ENCODE data around the gene PRH1. TPM values are rescaled to one million over a fixed set of nuclear protein-coding genes. Genes with fewer than 3 reads are reported as not detected.

Gene PRH1
- total RNA-seq, result 1 to 10 TPM; 6.5 to 6.6 TPM

GRCh38 chr12:10884086-10884725 is at the start of gene PRH1:
Gene PRH1 (minus strand): TSS chr12:10884255. CDS start chr12:10884217, 38 bp downstream.
- no peaks in the 10 kb centered on the region for H3K4me1 Mint-ChIP-seq (ENCODE audit: low read depth)
- intact Hi-C loops (cut with micrococcal nuclease), result no loop called here
- no peaks in the 10 kb centered on the region for H3K9me3 Mint-ChIP-seq
- ChIA-PET POLR2A (no interaction called here), CTCF (interaction anchor here (0.6 kb wide), 1 partner anchor 19 kb away, joined by 3 read pairs; no protein-coding TSS in a partner anchor)
- no peak for DNase-seq
- no peaks in the 10 kb centered on the region for H3K27me3 Mint-ChIP-seq
- peaks cover 2% of the 10 kb centered on the region for H3K36me3 Mint-ChIP-seq
- no peak within 1 kb of the TSS for H3K4me3 Mint-ChIP-seq
- H3K27ac Mint-ChIP-seq, result no peak within 1 kb of the TSS

DNA sequence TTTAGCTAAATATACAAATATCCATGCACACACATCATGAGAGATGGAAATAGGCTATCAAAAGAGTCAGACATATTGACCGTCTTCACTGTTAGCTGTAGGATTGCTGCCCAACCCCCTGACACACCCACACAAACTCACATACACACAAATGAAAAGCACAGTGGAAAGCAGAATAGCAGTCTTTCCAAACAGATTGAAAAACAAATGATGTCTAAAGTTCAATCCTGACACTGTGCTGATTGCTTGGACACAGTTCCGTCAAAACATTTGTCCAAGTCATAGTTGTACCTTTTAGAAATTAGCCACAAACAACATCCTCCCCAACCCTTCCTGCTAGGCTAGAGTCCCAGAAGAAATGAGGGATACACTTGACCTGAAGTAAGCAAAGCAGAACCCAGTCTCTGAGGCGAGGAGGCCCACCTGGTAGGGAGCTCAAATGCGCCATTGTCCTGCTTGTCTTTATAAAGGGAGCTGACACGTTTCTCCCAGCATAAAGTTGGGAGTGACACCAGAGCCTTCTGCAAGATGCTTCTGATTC is 44.8 kb upstream of the PRH1 start, which contains the start of gene PRH2:
Gene PRH2 (plus strand): TSS at position 491 of the 541 bp plus-strand sequence. CDS start 38 bp downstream, at position 529.
- Mint-ChIP-seq H3K9me3 (no peaks in the 10 kb centered on the region), H3K36me3 (no peaks in the 10 kb centered on the region), H3K4me1 (ENCODE audit: low read depth) (no peaks in the 10 kb centered on the region), H3K27me3 (no peaks in the 10 kb centered on the region), H3K4me3 (no peak within 1 kb of the TSS), H3K27ac (no peak within 1 kb of the TSS)
- intact Hi-C loops (cut with micrococcal nuclease), result no loop called here
- CTCF ChIA-PET, result interaction anchor here (0.5 kb wide), 1 partner anchor 88 kb away, joined by 3 read pairs; no protein-coding TSS in a partner anchor
- POLR2A ChIA-PET, result no interaction called here
- DNase-seq, result no peak

- no peak overlapping the region for H3K27ac Mint-ChIP-seq
- H3K27me3 Mint-ChIP-seq, result no peaks in the 10 kb centered on the region
- POLR2A ChIA-PET, result no interaction called here
These were observed 42.2 kb upstream of the PRH1 start for GRCh38 chr12:10926269-10926668.

DNA sequence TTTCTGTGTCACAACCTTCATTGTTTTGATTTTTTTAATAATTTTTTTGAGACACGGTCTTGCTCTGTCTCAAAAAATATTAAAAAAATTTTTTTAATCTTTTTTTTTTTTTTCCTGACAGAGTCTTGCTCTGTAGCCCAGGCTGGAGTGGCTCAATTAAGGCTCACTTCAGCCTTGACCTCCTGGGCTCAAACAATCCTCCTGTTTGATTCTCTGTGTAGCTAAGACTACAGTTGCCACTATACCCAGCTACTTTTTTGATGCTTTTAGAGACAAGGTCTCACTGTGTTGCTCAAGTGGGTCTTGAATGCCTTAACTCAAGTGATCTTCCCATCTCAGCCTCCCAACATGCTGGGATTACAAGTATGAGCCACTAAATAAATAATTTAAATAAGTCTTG is 35.8 kb upstream of the PRH1 start:
- Mint-ChIP-seq H3K36me3 (no peaks in the 10 kb centered on the region), H3K4me3 (no peak overlapping the region), H3K9me3 (no peaks in the 10 kb centered on the region), H3K4me1 (ENCODE audit: low read depth) (no peaks in the 10 kb centered on the region), H3K27me3 (no peaks in the 10 kb centered on the region), H3K27ac (no peak overlapping the region)
- no peak for DNase-seq
- ChIA-PET POLR2A (no interaction called here), CTCF (no interaction called here)
- intact Hi-C loops (cut with micrococcal nuclease), result no loop called here

More at GRCh38 chr12:10926269-10926668, 42.2 kb upstream of the PRH1 start:
- intact Hi-C loops (cut with micrococcal nuclease), result no loop called here
- CTCF ChIA-PET, result interaction anchor here (1.2 kb wide), 1 partner anchor 560 kb away, joined by 3 read pairs; no protein-coding TSS in a partner anchor
- DNase-seq, result no peak
- Mint-ChIP-seq H3K9me3 (no peaks in the 10 kb centered on the region), H3K4me3 (no peak overlapping the region), H3K36me3 (no peaks in the 10 kb centered on the region), H3K4me1 (ENCODE audit: low read depth) (no peaks in the 10 kb centered on the region)

GRCh38 chr12:10910380-10910779 is 26.3 kb upstream of the PRH1 start:
- Mint-ChIP-seq H3K27me3 (no peaks in the 10 kb centered on the region), H3K9me3 (peaks cover 5% of the 10 kb centered on the region), H3K4me1 (ENCODE audit: low read depth) (no peaks in the 10 kb centered on the region), H3K4me3 (no peak overlapping the region), H3K36me3 (peaks cover 3% of the 10 kb centered on the region), H3K27ac (no peak overlapping the region)
- CTCF ChIA-PET, result no interaction called here
- POLR2A ChIA-PET, result interaction anchor here (0.6 kb wide), 1 partner anchor 22 kb away, joined by 3 read pairs; no protein-coding TSS in a partner anchor
- intact Hi-C loops (cut with micrococcal nuclease), result no loop called here
- no peak for DNase-seq

DNA sequence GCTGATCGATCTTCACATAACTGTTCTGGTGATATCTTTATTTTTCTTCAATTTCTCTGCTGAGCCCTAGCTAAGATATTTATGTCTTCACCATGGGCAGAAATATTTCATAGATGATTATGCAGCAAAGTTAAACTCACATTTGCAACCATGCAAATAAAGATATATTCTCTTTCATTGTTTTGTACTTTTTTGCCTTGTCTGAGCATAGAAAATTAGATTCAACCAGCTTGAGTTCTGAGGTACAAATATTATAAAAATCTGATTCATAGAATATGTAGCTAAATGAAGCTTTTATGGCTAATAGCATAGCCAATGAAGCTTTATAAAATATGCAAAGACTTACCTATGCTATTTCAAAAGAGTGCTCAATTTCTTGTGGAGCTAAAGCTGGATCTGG is 25.4 kb upstream of the PRH1 start, which contains the start of gene TAS2R13:
Gene TAS2R13 (minus strand): TSS at position 101 of the 400 bp plus-strand sequence. CDS start 264 bp downstream, outside the sequence.
- peaks cover 12% of the 10 kb centered on the region for H3K9me3 Mint-ChIP-seq
- H3K27ac Mint-ChIP-seq, result no peak within 1 kb of the TSS
- H3K36me3 Mint-ChIP-seq, result peaks cover 10% of the 10 kb centered on the region
- DNase-seq, result no peak
- no peak within 1 kb of the TSS for H3K4me3 Mint-ChIP-seq
- ChIA-PET CTCF (no interaction called here), POLR2A (no interaction called here)
- intact Hi-C loops (cut with micrococcal nuclease), result no loop called here
- H3K4me1 Mint-ChIP-seq (ENCODE audit: low read depth), result no peaks in the 10 kb centered on the region
- H3K27me3 Mint-ChIP-seq, result no peaks in the 10 kb centered on the region

DNA sequence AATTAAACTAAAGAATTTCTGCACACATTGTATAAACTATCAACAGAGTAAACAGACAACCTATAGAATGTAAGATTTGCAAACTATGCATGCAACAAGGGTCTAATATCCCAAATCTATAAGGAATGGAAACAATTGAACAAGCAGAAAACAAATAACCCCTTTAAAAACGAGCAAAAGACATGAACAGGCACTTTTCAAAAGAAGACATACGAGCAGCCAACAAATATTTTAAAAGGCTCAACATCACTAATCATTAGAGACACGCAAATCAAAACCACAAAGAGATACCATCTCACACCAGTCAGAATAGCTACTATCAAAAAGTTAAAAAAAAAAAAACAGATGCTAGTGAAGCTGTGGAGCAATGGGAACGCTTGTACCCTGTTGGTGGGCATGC is 20.6 kb upstream of the PRH1 start:
- Mint-ChIP-seq H3K27ac (no peak overlapping the region), H3K4me3 (no peak overlapping the region), H3K36me3 (peaks cover 24% of the 10 kb centered on the region), H3K9me3 (peaks cover 36% of the 10 kb centered on the region), H3K4me1 (ENCODE audit: low read depth) (no peaks in the 10 kb centered on the region), H3K27me3 (no peaks in the 10 kb centered on the region)
- no peak for DNase-seq
- CTCF ChIA-PET, result no interaction called here
- intact Hi-C loops (cut with micrococcal nuclease), result no loop called here
- POLR2A ChIA-PET, result no interaction called here

DNA sequence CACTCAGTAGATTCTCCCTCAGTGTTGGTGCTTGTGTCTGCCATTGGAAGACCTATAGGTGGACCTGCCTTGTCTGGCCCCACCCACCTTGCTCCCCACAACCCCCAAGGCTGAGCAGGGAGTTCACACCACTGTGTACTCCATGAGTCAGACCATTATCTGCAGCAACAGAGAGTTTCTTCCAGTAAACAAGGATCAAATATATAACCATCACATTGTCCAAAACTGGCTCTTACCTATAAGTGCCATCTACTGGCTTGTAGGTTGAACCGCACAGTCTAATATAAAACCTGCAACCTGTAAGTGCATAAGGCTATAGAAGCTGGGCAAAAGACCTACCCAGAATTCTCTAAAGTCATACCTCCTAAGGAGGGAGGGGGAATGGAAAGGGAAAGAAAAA is 17.4 kb upstream of the PRH1 start:
- no peak for DNase-seq
- Mint-ChIP-seq H3K4me3 (no peak overlapping the region), H3K36me3 (peaks cover 27% of the 10 kb centered on the region), H3K9me3 (peaks cover 34% of the 10 kb centered on the region), H3K27me3 (no peaks in the 10 kb centered on the region), H3K4me1 (ENCODE audit: low read depth) (no peaks in the 10 kb centered on the region), H3K27ac (no peak overlapping the region)
- ChIA-PET CTCF (no interaction called here), POLR2A (no interaction called here)
- intact Hi-C loops (cut with micrococcal nuclease), result no loop called here

GRCh38 chr12:10900972-10901371 is 16.9 kb upstream of the PRH1 start:
- Mint-ChIP-seq H3K4me3 (no peak overlapping the region), H3K27ac (no peak overlapping the region), H3K9me3 (peaks cover 34% of the 10 kb centered on the region), H3K4me1 (ENCODE audit: low read depth) (no peaks in the 10 kb centered on the region), H3K27me3 (no peaks in the 10 kb centered on the region), H3K36me3 (peaks cover 27% of the 10 kb centered on the region)
- CTCF ChIA-PET, result no interaction called here
- POLR2A ChIA-PET, result no interaction called here
- intact Hi-C loops (cut with micrococcal nuclease), result no loop called here
- DNase-seq, result no peak

DNA sequence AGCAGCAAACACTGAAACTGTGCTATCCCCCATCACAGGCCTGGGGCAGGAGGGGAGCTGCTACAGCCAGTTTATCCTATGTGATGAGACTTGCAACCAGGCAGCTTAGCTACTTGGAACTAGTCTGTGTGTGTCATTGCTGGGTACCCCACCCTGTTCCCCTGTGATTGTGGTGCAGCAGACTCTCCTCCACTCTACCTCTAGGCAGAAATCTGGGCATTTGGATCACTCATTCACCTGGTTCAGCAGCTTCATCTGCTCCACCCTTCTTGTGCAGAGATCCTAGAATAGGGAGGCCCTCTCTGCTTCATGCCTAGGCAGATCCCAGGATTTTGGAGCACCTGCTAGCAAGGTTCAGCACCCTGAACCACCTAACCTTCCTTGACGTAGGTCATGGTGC is 16.5 kb upstream of the PRH1 start:
- intact Hi-C loops (cut with micrococcal nuclease), result no loop called here
- H3K4me3 Mint-ChIP-seq, result no peak overlapping the region
- H3K27ac Mint-ChIP-seq, result no peak overlapping the region
- peaks cover 27% of the 10 kb centered on the region for H3K36me3 Mint-ChIP-seq
- ChIA-PET POLR2A (no interaction called here), CTCF (interaction anchor here (0.9 kb wide), 1 partner anchor 271 kb away, joined by 3 read pairs; no protein-coding TSS in a partner anchor)
- peaks cover 32% of the 10 kb centered on the region for H3K9me3 Mint-ChIP-seq
- no peak for DNase-seq
- no peaks in the 10 kb centered on the region for H3K27me3 Mint-ChIP-seq
- no peaks in the 10 kb centered on the region for H3K4me1 Mint-ChIP-seq (ENCODE audit: low read depth)

DNA sequence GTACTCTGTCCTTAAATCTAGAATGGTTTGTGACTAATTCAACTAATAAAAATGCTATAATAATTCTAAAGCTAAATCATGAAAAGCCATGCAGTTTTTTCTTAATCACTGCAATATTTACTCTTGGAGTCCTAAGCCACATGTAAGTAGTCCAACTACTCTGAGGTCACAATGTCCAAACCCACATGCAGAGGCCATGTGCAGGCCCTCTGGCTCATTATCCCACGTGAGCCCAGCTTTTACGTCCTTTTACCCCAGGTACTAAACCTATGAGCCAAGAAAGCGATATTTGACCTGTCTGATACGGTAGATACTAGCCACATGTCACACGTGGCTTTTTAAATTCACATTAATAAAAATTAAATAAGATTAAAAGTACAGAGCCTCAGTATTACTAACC is 12.8 kb upstream of the PRH1 start:
- POLR2A ChIA-PET, result no interaction called here
- DNase-seq, result no peak
- intact Hi-C loops (cut with micrococcal nuclease), result no loop called here
- CTCF ChIA-PET, result no interaction called here
- H3K9me3 Mint-ChIP-seq, result peaks cover 2% of the 10 kb centered on the region
- peaks cover 8% of the 10 kb centered on the region for H3K36me3 Mint-ChIP-seq
- no peaks in the 10 kb centered on the region for H3K27me3 Mint-ChIP-seq
- no peak overlapping the region for H3K27ac Mint-ChIP-seq
- H3K4me3 Mint-ChIP-seq, result no peak overlapping the region
- no peaks in the 10 kb centered on the region for H3K4me1 Mint-ChIP-seq (ENCODE audit: low read depth)

DNA sequence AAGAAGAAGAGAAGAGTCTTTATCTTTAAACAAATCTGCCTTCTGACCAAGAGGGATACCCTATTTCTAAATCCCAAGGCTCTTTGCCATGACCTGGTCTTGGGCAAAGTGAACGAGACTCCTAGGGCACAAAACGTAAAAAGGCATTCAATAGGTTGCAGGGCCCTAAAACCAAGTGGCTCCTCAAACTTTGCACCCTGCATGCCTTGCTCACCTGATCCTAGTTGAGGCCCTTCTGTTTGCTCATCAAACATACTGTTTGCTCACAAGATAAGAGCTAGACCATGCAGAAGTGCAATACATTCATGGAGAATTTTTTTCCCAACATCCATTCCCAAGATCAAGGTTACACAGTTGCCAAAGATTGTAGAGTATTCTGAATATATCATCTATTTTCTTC is 7.9 kb upstream of the PRH1 start:
- no peak overlapping the region for H3K27ac Mint-ChIP-seq
- no peak overlapping the region for H3K4me3 Mint-ChIP-seq
- H3K27me3 Mint-ChIP-seq, result no peaks in the 10 kb centered on the region
- DNase-seq, result no peak
- H3K4me1 Mint-ChIP-seq (ENCODE audit: low read depth), result no peaks in the 10 kb centered on the region
- H3K36me3 Mint-ChIP-seq, result peaks cover 3% of the 10 kb centered on the region
- POLR2A ChIA-PET, result no interaction called here
- intact Hi-C loops (cut with micrococcal nuclease), result no loop called here
- CTCF ChIA-PET, result no interaction called here
- no peaks in the 10 kb centered on the region for H3K9me3 Mint-ChIP-seq

- peaks cover 3% of the 10 kb centered on the region for H3K36me3 Mint-ChIP-seq
- CTCF ChIA-PET, result no interaction called here
- no peak overlapping the region for H3K4me3 Mint-ChIP-seq
- POLR2A ChIA-PET, result no interaction called here
- intact Hi-C loops (cut with micrococcal nuclease), result no loop called here
- DNase-seq, result no peak
- no peak overlapping the region for H3K27ac Mint-ChIP-seq
- no peaks in the 10 kb centered on the region for H3K9me3 Mint-ChIP-seq
- no peaks in the 10 kb centered on the region for H3K4me1 Mint-ChIP-seq (ENCODE audit: low read depth)
- no peaks in the 10 kb centered on the region for H3K27me3 Mint-ChIP-seq
These were observed 5.2 kb upstream of the PRH1 start for GRCh38 chr12:10889226-10889625.

Data from activated CD4-positive, alpha-beta memory T cell treated with anti-CD3 and anti-CD28 coated beads for 36 hours (primary cell).